Activated T-cell treated with anti-CD3 and anti-CD28 coated beads for 1 hour (primary cell): Measurements from ENCODE around the gene DDX39B.

ENCODE experiments used
- DNase-seq: peaks from one replicate; pipeline ENCODE4 v3.0.0-alpha.2; 2020; ENCODE audit warnings: low read depth

Gene DDX39B

DNA sequence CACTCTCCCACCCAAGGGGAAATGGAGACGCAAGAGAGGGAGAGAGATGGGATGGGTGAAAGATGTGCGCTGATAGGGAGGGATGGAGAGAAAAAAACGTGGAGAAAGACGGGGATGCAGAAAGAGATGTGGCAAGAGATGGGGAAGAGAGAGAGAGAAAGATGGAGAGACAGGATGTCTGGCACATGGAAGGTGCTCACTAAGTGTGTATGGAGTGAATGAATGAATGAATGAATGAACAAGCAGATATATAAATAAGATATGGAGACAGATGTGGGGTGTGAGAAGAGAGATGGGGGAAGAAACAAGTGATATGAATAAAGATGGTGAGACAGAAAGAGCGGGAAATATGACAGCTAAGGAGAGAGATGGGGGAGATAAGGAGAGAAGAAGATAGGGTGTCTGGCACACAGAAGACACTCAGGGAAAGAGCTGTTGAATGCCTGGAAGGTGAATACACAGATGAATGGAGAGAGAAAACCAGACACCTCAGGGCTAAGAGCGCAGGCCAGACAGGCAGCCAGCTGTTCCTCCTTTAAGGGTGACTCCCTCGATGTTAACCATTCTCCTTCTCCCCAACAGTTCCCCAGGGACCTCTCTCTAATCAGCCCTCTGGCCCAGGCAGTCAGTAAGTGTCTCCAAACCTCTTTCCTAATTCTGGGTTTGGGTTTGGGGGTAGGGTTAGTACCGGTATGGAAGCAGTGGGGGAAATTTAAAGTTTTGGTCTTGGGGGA, 34.3 kb upstream of the DDX39B start:
- DNase-seq = no peak

GRCh38 chr6:31575335-31575901, 33.6 kb upstream of the DDX39B start, which contains the start of gene TNF:
TSS of gene TNF (plus strand) at chr6:31575565. CDS start at chr6:31575742, 177 bp downstream.
- DNase-seq = peak; percentile 76

DNA sequence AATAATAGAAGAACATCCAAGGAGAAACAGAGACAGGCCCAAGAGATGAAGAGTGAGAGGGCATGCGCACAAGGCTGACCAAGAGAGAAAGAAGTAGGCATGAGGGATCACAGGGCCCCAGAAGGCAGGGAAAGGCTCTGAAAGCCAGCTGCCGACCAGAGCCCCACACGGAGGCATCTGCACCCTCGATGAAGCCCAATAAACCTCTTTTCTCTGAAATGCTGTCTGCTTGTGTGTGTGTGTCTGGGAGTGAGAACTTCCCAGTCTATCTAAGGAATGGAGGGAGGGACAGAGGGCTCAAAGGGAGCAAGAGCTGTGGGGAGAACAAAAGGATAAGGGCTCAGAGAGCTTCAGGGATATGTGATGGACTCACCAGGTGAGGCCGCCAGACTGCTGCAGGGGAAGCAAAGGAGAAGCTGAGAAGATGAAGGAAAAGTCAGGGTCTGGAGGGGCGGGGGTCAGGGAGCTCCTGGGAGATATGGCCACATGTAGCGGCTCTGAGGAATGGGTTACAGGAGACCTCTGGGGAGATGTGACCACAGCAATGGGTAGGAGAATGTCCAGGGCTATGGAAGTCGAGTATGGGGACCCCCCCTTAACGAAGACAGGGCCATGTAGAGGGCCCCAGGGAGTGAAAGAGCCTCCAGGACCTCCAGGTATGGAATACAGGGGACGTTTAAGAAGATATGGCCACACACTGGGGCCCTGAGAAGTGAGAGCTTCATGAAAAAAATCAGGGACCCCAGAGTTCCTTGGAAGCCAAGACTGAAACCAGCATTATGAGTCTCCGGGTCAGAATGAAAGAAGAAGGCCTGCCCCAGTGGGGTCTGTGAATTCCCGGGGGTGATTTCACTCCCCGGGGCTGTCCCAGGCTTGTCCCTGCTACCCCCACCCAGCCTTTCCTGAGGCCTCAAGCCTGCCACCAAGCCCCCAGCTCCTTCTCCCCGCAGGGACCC, 32.6 kb upstream of the DDX39B start:
- DNase-seq = no peak

DNA sequence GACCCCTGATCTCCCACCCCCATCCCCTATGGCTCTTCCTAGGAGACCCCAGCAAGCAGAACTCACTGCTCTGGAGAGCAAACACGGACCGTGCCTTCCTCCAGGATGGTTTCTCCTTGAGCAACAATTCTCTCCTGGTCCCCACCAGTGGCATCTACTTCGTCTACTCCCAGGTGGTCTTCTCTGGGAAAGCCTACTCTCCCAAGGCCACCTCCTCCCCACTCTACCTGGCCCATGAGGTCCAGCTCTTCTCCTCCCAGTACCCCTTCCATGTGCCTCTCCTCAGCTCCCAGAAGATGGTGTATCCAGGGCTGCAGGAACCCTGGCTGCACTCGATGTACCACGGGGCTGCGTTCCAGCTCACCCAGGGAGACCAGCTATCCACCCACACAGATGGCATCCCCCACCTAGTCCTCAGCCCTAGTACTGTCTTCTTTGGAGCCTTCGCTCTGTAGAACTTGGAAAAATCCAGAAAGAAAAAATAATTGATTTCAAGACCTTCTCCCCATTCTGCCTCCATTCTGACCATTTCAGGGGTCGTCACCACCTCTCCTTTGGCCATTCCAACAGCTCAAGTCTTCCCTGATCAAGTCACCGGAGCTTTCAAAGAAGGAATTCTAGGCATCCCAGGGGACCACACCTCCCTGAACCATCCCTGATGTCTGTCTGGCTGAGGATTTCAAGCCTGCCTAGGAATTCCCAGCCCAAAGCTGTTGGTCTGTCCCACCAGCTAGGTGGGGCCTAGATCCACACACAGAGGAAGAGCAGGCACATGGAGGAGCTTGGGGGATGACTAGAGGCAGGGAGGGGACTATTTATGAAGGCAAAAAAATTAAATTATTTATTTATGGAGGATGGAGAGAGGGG, 31.7 kb upstream of the DDX39B start:
- no peak for DNase-seq

DNA sequence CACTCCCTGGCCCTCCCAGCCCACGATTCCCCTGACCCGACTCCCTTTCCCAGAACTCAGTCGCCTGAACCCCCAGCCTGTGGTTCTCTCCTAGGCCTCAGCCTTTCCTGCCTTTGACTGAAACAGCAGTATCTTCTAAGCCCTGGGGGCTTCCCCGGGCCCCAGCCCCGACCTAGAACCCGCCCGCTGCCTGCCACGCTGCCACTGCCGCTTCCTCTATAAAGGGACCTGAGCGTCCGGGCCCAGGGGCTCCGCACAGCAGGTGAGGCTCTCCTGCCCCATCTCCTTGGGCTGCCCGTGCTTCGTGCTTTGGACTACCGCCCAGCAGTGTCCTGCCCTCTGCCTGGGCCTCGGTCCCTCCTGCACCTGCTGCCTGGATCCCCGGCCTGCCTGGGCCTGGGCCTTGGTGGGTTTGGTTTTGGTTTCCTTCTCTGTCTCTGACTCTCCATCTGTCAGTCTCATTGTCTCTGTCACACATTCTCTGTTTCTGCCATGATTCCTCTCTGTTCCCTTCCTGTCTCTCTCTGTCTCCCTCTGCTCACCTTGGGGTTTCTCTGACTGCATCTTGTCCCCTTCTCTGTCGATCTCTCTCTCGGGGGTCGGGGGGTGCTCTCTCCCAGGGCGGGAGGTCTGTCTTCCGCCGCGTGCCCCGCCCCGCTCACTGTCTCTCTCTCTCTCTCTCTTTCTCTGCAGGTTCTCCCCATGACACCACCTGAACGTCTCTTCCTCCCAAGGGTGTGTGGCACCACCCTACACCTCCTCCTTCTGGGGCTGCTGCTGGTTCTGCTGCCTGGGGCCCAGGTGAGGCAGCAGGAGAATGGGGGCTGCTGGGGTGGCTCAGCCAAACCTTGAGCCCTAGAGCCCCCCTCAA, 30.5 kb upstream of the DDX39B start, which contains the start of gene LTA:
Gene LTA (plus strand): TSS at position 249 of the 871 bp plus-strand sequence. CDS start 454 bp downstream, at position 703.
- DNase-seq = peak; percentile 64

- no peak for DNase-seq
Observed at GRCh38 chr6:31569861-31570536, 28.2 kb upstream of the DDX39B start.

DNA sequence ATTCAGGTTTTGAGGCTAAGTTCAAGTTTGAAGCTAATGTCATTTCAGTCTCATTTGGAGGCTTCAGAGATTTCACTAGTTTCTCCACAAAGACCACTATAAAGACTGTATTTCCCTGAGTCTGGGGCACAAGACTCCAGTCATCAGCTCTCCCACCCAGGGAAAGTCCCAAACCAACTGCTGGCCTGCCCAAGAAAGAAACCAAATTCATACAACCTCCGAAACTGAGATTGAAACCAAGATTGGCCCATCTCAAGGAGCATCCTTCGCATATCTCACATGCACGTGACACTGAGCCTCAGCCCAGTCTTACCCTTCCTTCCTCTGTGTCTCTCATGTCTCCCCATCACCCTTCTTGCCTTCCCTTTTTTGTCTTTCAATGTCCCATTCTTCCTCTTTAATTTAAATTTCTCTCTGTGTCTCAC, 26.7 kb upstream of the DDX39B start:
- peak; percentile 32 for DNase-seq

- DNase-seq = no peak
Observed at GRCh38 chr6:31567531-31568370, 25.9 kb upstream of the DDX39B start.

DNA sequence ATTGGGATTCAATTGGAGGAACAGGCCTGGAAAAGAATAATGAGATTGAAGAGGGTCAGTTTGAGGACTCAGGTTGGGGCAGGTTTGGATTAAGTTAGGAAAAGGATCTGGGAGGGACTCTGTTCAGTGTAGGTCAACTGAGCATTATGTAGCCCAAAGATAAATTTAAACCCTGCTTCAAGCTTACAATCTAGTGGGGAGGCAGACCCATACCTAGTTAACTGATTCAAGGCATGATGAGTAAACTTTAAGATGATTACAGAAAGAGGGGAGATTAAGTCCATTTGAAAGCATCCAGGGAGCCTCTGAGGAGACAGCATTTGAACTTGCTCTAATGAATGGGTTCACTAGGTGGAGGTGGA, 18.9 kb upstream of the DDX39B start:
- no peak for DNase-seq

- DNase-seq = peak; percentile 29
Observed at GRCh38 chr6:31559958-31560696, 18.3 kb upstream of the DDX39B start.

GRCh38 chr6:31559606-31559957, 17.8 kb upstream of the DDX39B start:
- DNase-seq = no peak

DNA sequence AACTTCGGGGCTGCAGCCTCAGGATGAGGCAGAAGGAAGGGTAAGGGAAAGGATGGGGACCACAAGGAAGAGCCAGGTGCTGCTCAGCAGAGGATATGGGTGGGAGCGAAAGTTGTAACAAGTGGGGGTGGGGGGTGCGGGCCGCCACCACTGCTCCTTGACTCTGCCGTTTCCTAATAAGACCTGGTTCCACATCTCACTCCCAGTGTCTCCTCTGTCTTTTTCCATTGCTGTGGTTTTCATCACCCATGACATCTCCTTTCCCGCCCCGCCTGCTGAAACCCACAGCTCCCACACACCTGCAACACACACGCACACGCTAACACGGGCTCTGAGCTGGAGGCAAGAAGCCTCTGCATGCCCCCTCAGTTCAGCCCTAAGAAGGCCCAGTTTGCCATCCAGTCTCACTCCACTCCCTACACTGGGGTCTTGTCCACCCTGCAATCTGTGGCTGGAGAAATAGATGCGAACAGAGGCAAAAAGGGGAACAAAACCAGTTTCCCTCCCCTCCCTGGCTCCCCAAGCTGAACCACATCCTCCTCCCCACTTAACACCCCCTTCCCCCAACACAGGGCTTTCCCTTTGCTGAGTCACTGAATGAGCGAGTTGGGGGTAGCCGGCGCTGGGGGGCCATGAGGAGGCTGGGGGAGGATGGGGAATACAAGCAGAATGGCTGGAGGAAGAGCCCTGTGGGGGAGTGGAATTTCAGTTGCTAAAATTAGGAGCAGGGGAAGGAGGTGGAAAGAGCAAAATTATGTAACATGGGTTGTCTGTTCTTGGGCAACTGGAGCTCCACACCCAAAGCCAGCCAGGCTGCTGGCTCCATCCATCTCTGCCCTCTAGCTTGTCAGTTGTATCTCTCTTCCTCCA, 17.1 kb upstream of the DDX39B start:
- peak; percentile 51 for DNase-seq

DNA sequence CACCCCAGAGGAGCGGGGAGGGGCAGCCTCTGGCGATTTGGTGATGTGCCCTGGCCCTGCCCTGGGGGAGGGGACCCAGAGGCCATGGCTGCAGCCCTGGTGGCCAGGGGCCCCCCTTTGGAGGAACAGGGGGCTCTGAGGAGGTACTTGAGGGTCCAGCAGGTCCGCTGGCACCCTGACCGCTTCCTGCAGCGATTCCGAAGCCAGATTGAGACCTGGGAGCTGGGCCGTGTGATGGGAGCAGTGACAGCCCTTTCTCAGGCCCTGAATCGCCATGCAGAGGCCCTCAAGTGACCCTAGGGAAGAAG, 16.5 kb upstream of the DDX39B start:
- DNase-seq = no peak

DNA sequence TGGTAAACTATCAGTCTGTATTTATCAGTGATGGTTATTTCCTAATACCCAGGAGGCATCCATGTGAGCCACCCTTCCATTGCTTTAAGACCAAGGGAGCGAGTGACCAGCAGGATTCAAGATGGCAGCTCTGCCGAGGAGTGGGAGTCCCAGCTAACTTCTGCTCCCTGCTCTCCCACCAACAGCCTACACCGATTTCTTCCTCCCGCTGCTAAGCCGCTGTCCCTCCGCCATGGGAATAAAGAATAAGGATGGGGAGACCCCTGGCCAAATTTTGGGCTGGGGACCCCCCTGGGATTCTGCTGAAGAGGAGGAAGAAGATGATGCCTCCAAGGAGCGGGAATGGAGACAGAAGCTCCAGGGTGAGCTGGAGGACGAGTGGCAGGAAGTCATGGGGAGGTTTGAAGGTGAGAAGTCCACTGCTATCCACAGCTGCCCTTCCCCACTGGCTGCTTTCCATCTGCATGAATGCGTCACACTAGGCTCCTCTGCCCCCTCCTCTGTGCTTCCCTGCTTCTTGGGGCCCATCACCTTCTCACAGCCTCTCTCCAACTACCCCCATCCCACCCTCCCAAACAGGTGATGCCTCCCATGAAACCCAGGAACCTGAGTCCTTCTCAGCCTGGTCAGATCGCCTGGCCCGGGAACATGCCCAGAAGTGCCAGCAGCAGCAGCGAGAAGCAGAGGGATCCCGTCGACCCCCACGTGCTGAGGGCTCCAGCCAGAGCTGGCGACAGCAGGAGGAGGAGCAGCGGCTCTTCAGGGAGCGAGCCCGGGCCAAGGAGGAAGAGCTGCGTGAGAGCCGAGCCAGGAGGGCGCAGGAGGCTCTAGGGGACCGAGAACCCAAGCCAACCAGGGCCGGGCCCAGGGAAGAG, 15.9 kb upstream of the DDX39B start:
- DNase-seq = no peak

- DNase-seq = no peak
Observed at GRCh38 chr6:31556307-31556706, 14.5 kb upstream of the DDX39B start.

DNA sequence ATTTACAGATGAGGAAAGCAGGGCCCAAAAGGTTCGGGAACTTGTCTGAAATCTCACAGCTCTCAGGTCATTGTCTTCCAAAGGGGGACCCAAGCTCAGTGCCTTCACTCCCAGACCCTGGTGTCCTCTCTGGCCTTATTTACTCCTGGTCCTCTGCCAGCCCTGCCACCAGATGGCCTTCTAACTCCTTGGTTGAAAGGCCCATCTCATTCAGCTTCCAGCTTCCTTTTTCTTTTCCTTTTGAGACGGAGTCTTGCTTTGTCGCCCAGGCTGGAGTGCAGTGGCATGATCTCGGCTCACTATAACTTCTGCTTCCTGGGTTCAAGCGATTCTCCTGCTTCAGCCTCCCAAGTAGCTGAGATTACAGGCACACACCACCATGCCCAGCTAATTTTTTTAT, 9.6 kb upstream of the DDX39B start:
- DNase-seq = peak; percentile 47

DNA sequence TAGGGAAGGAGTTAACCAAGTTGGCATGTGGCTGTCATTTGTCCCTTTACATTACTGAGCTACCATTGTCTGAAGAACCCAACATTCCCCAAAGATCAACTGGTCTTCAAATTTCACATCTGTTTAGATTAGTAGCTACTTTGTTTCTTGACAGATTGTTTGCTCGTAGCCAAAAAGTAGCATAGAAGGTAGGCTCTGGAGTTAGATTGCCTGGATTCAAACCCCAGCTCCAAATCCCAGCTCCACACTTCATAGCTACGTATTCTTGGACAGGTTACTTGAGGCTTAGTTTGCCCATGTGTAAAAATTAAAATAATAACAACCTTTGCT, 6.7 kb upstream of the DDX39B start:
- DNase-seq = no peak
